Kidney epithelial cell (primary cell): Measurements from ENCODE around the gene DMGDH. TPM values are rescaled to one million over a fixed set of nuclear protein-coding genes. Genes with fewer than 3 reads are reported as not detected.
A peak's percentile ranks its signal among the peaks of the same experiment; 100 is the strongest.

Experiments used
- DNase-seq: peaks from one replicate; pipeline ENCODE4 v3.0.0-alpha.2; 2010; ENCODE audit warnings: low read depth
- H3K27me3 ChIP-seq: 2 replicates; pipeline ENCODE4 v1.6.0; 2011; ENCODE audit warnings: low read length; ENCODE audit not compliant: control insufficient read depth, insufficient read depth
- H3K36me3 ChIP-seq: 2 replicates; pipeline ENCODE4 v1.5.1; 2011; ENCODE audit warnings: low read length; ENCODE audit not compliant: control insufficient read depth, insufficient read depth
- H3K4me3 ChIP-seq: 2 replicates; pipeline ENCODE4 v1.5.1; 2011; ENCODE audit warnings: low read depth, mild to moderate bottlenecking, control low read depth, low read length
- total RNA-seq: library from RNA; depleted of rRNA; stranded (reverse); fragments of >200 nt; gene quantifications from 2 replicates; pipeline ENCODE4 v1.2.3, GENCODE V29; 2015
- TF ChIP-seq, protein P1 (sequence below): IDR thresholded peaks from 2 replicates; pipeline ENCODE4 v1.5.1; 2011; ENCODE audit warnings: mild to moderate bottlenecking, moderate library complexity, low read length, control low read depth, inconsistent platforms; ENCODE audit not compliant: insufficient read depth, poor library complexity, severe bottlenecking

Gene DMGDH
- total RNA-seq, 1 donor from 2014 or later: 4.2 TPM

DNA sequence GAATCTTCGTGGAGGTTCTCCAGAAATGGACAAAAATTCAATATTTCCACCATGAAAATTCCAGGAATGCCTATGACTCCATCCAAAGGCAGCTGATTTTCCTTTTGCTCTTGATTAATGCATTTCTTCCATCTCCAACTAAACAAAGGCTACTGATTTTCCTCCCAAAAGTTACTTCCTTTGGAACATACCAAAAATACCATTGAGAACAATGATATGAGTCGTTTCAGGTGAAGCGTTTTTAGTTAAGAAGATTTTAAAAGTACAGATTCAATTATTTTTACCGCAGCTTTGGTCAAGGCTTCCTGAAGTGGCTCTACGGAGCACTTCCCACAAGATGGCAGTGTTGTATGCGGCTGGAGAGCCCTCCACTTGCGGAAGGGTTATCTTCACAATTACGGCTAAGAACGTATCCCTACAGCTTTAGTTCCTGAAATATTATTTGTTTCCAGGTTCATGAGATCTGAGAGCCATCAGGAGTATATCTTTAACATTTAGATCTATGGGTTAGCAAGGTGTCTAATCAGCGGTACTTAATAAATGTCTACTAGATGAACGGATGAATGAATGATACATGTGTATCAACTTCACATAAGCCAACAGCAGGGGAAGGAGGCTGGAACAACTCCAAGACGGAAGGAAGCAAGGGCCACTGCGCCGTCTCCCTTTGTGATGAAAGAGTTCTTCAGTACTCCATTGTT is 48.5 kb downstream of the DMGDH start:
- TF ChIP-seq, protein P1, sequence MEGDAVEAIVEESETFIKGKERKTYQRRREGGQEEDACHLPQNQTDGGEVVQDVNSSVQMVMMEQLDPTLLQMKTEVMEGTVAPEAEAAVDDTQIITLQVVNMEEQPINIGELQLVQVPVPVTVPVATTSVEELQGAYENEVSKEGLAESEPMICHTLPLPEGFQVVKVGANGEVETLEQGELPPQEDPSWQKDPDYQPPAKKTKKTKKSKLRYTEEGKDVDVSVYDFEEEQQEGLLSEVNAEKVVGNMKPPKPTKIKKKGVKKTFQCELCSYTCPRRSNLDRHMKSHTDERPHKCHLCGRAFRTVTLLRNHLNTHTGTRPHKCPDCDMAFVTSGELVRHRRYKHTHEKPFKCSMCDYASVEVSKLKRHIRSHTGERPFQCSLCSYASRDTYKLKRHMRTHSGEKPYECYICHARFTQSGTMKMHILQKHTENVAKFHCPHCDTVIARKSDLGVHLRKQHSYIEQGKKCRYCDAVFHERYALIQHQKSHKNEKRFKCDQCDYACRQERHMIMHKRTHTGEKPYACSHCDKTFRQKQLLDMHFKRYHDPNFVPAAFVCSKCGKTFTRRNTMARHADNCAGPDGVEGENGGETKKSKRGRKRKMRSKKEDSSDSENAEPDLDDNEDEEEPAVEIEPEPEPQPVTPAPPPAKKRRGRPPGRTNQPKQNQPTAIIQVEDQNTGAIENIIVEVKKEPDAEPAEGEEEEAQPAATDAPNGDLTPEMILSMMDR: peak; percentile 87
- no peak for DNase-seq
- H3K27me3 ChIP-seq: no peaks in the 10 kb centered on the region
- H3K4me3 ChIP-seq: no peak overlapping the region
- H3K36me3 ChIP-seq: no peaks in the 10 kb centered on the region

GRCh38 chr5:79014631-79015030 is 54.8 kb downstream of the DMGDH start:
- no peak for DNase-seq
- Histone ChIP-seq H3K27me3 (no peaks in the 10 kb centered on the region), H3K36me3 (no peaks in the 10 kb centered on the region), H3K4me3 (no peak overlapping the region)
- TF ChIP-seq, protein P1: no peak

DNA sequence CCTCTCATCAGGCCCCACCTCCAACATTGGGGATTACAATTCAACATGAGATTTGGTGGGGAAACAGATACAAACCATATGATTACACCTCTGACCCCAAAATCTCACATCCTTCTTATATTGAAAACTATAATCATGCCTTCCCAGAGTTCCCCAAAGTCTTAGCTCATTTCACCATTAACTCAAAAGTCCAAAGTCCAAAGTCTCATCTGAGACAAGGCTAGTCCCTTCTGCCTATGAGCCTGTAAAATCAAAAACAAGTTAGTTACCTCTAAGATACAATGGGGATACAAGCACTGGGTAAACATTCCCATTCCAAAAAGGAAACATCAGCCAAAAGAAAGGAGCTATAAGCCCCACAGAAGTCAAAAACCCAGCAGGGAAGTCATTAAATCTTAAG is 57.6 kb downstream of the DMGDH start:
- Histone ChIP-seq H3K36me3 (no peaks in the 10 kb centered on the region), H3K27me3 (no peaks in the 10 kb centered on the region), H3K4me3 (no peak overlapping the region)
- DNase-seq: no peak
- TF ChIP-seq, protein P1: no peak

- TF ChIP-seq, protein P1: no peak
- no peak overlapping the region for H3K4me3 ChIP-seq
- no peaks in the 10 kb centered on the region for H3K36me3 ChIP-seq
- DNase-seq: no peak
- no peaks in the 10 kb centered on the region for H3K27me3 ChIP-seq
These were observed 58.1 kb downstream of the DMGDH start for GRCh38 chr5:79011219-79011836.

DNA sequence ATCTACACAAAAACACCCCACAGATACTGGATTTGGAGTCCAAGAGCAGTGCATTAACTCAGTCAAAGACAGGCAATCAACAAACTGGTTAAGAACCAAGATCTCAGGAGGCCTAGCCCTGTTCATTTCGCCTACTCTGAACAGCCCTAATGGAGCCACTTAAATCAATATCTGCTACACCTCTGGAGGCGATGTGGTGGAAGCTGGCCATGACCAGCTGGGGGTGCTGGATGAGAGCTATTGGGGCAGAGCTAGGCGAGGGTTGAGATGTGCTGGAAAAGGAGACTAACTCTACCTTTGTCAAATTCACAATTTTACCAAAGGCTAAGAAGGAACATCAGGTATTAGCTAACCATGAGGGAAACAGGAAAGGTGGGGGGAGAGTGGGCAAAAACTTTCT is 61.1 kb downstream of the DMGDH start:
- TF ChIP-seq, protein P1: no peak
- no peak overlapping the region for H3K4me3 ChIP-seq
- no peak for DNase-seq
- H3K36me3 ChIP-seq: no peaks in the 10 kb centered on the region
- H3K27me3 ChIP-seq: no peaks in the 10 kb centered on the region
